ENCODE measurements around the gene KCNG4. TPM values are rescaled to one million over a fixed set of nuclear protein-coding genes. Genes with fewer than 3 reads are reported as not detected.

KCNG4 gene
- total and polyA plus RNA-seq, 2 donors (not counting 1 experiment from before 2014, with no cell fraction given) = not detected

- Histone ChIP-seq H2AFZ (ENCODE audit: low read length) (no peak overlapping the region), H3K9me3 (ENCODE audit: control insufficient read depth, insufficient read depth, low read depth, low read length) (no peaks in the 10 kb centered on the region), H3K27me3 (ENCODE audit: control insufficient read depth, insufficient read depth, low read length) (no peaks in the 10 kb centered on the region), H3K9ac (ENCODE audit: insufficient read depth, low read length) (no peak overlapping the region), H3K27ac (ENCODE audit: insufficient read depth, low read length) (no peak overlapping the region), H3K4me1 (ENCODE audit: control insufficient read depth, extremely low read depth, insufficient read depth, low read length) (no peaks in the 10 kb centered on the region), H3K79me2 (ENCODE audit: control insufficient read depth, insufficient read depth, low read length) (no peaks in the 10 kb centered on the region), H3K4me3 (replicated peaks in 1 of 4; ENCODE audit: control extremely low read depth in 1 of 4, insufficient read depth in 1 of 4, low read depth in 3 of 4, low read length in 4 of 4) (no peak overlapping the region), H3K36me3 (ENCODE audit: control insufficient read depth, insufficient read depth, low read length) (no peaks in the 10 kb centered on the region), H3K4me2 (ENCODE audit: extremely low read depth, insufficient read depth, low read length) (no peak overlapping the region), H4K20me1 (ENCODE audit: control insufficient read depth, extremely low read depth, insufficient read depth, low read length) (no peaks in the 10 kb centered on the region)
- TF ChIP-seq CTCF (conservative IDR thresholded peaks at IDR 0.05 in 1 of 2, IDR thresholded peaks at IDR 0.05 in 1 of 2; ENCODE audit: low read depth in 1 of 2, low read length in 2 of 2) (no peak), EZH2 (IDR thresholded peaks at IDR 0.05; ENCODE audit: low read length, missing control alignments) (no peak)
- DNase-seq (ENCODE audit: low read depth in 2 of 2) = no peak
These were observed 27.7 kb downstream of the KCNG4 start for GRCh38 chr16:84212154-84212553.

GRCh38 chr16:84209989-84210388 is 29.8 kb downstream of the KCNG4 start:
- Histone ChIP-seq H3K27ac (ENCODE audit: insufficient read depth, low read length) (no peak overlapping the region), H3K79me2 (ENCODE audit: control insufficient read depth, insufficient read depth, low read length) (no peaks in the 10 kb centered on the region), H2AFZ (ENCODE audit: low read length) (no peak overlapping the region), H3K36me3 (ENCODE audit: control insufficient read depth, insufficient read depth, low read length) (no peaks in the 10 kb centered on the region), H3K4me3 (replicated peaks in 1 of 4; ENCODE audit: control extremely low read depth in 1 of 4, insufficient read depth in 1 of 4, low read depth in 3 of 4, low read length in 4 of 4) (no peak overlapping the region), H3K27me3 (ENCODE audit: control insufficient read depth, insufficient read depth, low read length) (peaks cover 8% of the 10 kb centered on the region), H3K4me1 (ENCODE audit: control insufficient read depth, extremely low read depth, insufficient read depth, low read length) (no peaks in the 10 kb centered on the region), H3K9me3 (ENCODE audit: control insufficient read depth, insufficient read depth, low read depth, low read length) (no peaks in the 10 kb centered on the region), H3K4me2 (ENCODE audit: extremely low read depth, insufficient read depth, low read length) (no peak overlapping the region), H4K20me1 (ENCODE audit: control insufficient read depth, extremely low read depth, insufficient read depth, low read length) (no peaks in the 10 kb centered on the region), H3K9ac (ENCODE audit: insufficient read depth, low read length) (no peak overlapping the region)
- peak in 1 of 2 donors; percentile 30 for DNase-seq (ENCODE audit: low read depth in 2 of 2)
- TF ChIP-seq CTCF (conservative IDR thresholded peaks at IDR 0.05 in 1 of 2, IDR thresholded peaks at IDR 0.05 in 1 of 2; ENCODE audit: low read depth in 1 of 2, low read length in 2 of 2) = no peak
- no peak for TF ChIP-seq EZH2 (IDR thresholded peaks at IDR 0.05; ENCODE audit: low read length, missing control alignments)

GRCh38 chr16:84207879-84208278 is 31.9 kb downstream of the KCNG4 start:
- no peak overlapping the region for H3K27ac ChIP-seq (ENCODE audit: insufficient read depth, low read length)
- H3K4me1 ChIP-seq (ENCODE audit: control insufficient read depth, extremely low read depth, insufficient read depth, low read length) = no peaks in the 10 kb centered on the region
- H2AFZ ChIP-seq (ENCODE audit: low read length) = no peak overlapping the region
- no peaks in the 10 kb centered on the region for H3K79me2 ChIP-seq (ENCODE audit: control insufficient read depth, insufficient read depth, low read length)
- no peak overlapping the region for H3K4me3 ChIP-seq (replicated peaks in 1 of 4; ENCODE audit: control extremely low read depth in 1 of 4, insufficient read depth in 1 of 4, low read depth in 3 of 4, low read length in 4 of 4)
- no peak for DNase-seq (ENCODE audit: low read depth in 2 of 2)
- no peaks in the 10 kb centered on the region for H3K36me3 ChIP-seq (ENCODE audit: control insufficient read depth, insufficient read depth, low read length)
- H4K20me1 ChIP-seq (ENCODE audit: control insufficient read depth, extremely low read depth, insufficient read depth, low read length) = no peaks in the 10 kb centered on the region
- no peaks in the 10 kb centered on the region for H3K9me3 ChIP-seq (ENCODE audit: control insufficient read depth, insufficient read depth, low read depth, low read length)
- no peak overlapping the region for H3K4me2 ChIP-seq (ENCODE audit: extremely low read depth, insufficient read depth, low read length)
- H3K9ac ChIP-seq (ENCODE audit: insufficient read depth, low read length) = no peak overlapping the region
- TF ChIP-seq CTCF (conservative IDR thresholded peaks at IDR 0.05 in 1 of 2, IDR thresholded peaks at IDR 0.05 in 1 of 2; ENCODE audit: low read depth in 1 of 2, low read length in 2 of 2) (no peak), EZH2 (IDR thresholded peaks at IDR 0.05; ENCODE audit: low read length, missing control alignments) (no peak)
- peaks cover 8% of the 10 kb centered on the region for H3K27me3 ChIP-seq (ENCODE audit: control insufficient read depth, insufficient read depth, low read length)

All from fibroblast of lung (primary cell).